Vagina (tissue), 2 donors: ENCODE measurements around the gene CORO2B.

Experiments
- CTCF ChIP-seq, 3 experiments: fragments of 450-650 bp in 2 of 3; fragments of 200-600 bp in 1 of 3; sonication (generic) in 1 of 3; IDR thresholded peaks; one replicate each; pipeline ENCODE4 v1.5.1; 2017 to 2019; ENCODE audit warnings: antibody characterized with exemption in 3 of 3, mild to moderate bottlenecking in 2 of 3, moderate library complexity in 2 of 3
- POLR2AphosphoS5 ChIP-seq, 2 donors: sonication (generic); formaldehyde crosslinking; IDR thresholded peaks; one replicate each; pipeline ENCODE4 v1.9.0; 2017; ENCODE audit warnings: antibody characterized with exemption in 2 of 2, mild to moderate bottlenecking in 2 of 2, low read depth in 1 of 2; ENCODE audit not compliant: insufficient read depth in 1 of 2

GRCh38 chr15:68594533-68595259 lies 15.9 kb downstream of the CORO2B start:
- TF ChIP-seq POLR2AphosphoS5 (IDR thresholded peaks at IDR 0.05; ENCODE audit: insufficient read depth in 1 of 2, low read depth in 1 of 2) (no peak), CTCF (IDR thresholded peaks at IDR 0.05) (no peak)
